HepG2 (cell line): ENCODE data around the gene RLF. TPM values are rescaled to one million over a fixed set of nuclear protein-coding genes. Genes with fewer than 3 reads are reported as not detected.

Source experiments
- ATF3 ChIP-seq: sonication (generic); formaldehyde crosslinking; IDR thresholded peaks from 2 replicates; pipeline ENCODE4 v1.4.0; 2020; ENCODE audit warnings: missing genetic modification reagents
- CBFB ChIP-seq: sonication (generic); formaldehyde crosslinking; IDR thresholded peaks from 2 replicates; pipeline ENCODE4 v1.4.0; 2020; ENCODE audit warnings: missing genetic modification reagents
- ELF1 ChIP-seq: sonication (generic); formaldehyde crosslinking; IDR thresholded peaks from 2 replicates; pipeline ENCODE4 v1.4.0; 2020; ENCODE audit warnings: missing genetic modification reagents
- ETS1 ChIP-seq: sonication (generic); formaldehyde crosslinking; IDR thresholded peaks from 2 replicates; pipeline ENCODE4 v1.4.0; 2020; ENCODE audit warnings: missing genetic modification reagents
- KDM4B ChIP-seq: sonication (generic); formaldehyde crosslinking; IDR thresholded peaks from 2 replicates; pipeline ENCODE4 v1.4.0; 2020; ENCODE audit warnings: missing genetic modification reagents
- KLF6 ChIP-seq: IDR thresholded peaks from 2 replicates; pipeline ENCODE4 v1.8.0; 2016; ENCODE audit warnings: missing biosample characterization, missing genetic modification reagents
- MAX ChIP-seq: IDR thresholded peaks from 2 replicates; pipeline ENCODE4 v1.6.1; 2012; ENCODE audit warnings: inconsistent platforms
- POLR2A ChIP-seq, 2 experiments: IDR thresholded peaks; 2 replicates each; pipeline ENCODE4 v1.6.1; 2011; ENCODE audit warnings: low read depth in 2 of 2, low read length in 2 of 2, mild to moderate bottlenecking in 1 of 2, moderate library complexity in 1 of 2; ENCODE audit not compliant: insufficient read depth in 1 of 2
- PPARG ChIP-seq: conservative IDR thresholded peaks from 2 replicates; pipeline ENCODE4 v1.6.1; 2016; ENCODE audit warnings: missing biosample characterization, missing genetic modification reagents
- RBM22 ChIP-seq: fragments of 200-400 bp; formaldehyde crosslinking; optimal IDR thresholded peaks from 2 replicates; pipeline ENCODE3; 2017; ENCODE audit warnings: mild to moderate bottlenecking, low read length, moderate library complexity
- REPIN1 ChIP-seq: sonication (generic); formaldehyde crosslinking; IDR thresholded peaks from 2 replicates; pipeline ENCODE4 v1.8.0; 2022; ENCODE audit warnings: missing genetic modification reagents, low read depth, mild to moderate bottlenecking, borderline replicate concordance
- RFX1 ChIP-seq: fragments of 450-650 bp; IDR thresholded peaks from 2 replicates; pipeline ENCODE4 v1.6.1; 2017
- SP140L ChIP-seq: sonication (generic); formaldehyde crosslinking; IDR thresholded peaks from 2 replicates; pipeline ENCODE4 v1.4.0; 2020; ENCODE audit warnings: missing genetic modification reagents, borderline replicate concordance
- STAT5B ChIP-seq: sonication (generic); formaldehyde crosslinking; IDR thresholded peaks from 2 replicates; pipeline ENCODE4 v1.4.0; 2020; ENCODE audit warnings: missing genetic modification reagents
- THRA ChIP-seq: sonication (generic); formaldehyde crosslinking; IDR thresholded peaks from 2 replicates; pipeline ENCODE4 v1.4.0; 2020; ENCODE audit warnings: missing genetic modification reagents, borderline replicate concordance
- WIZ ChIP-seq: sonication (generic); formaldehyde crosslinking; IDR thresholded peaks from 2 replicates; pipeline ENCODE4 v1.5.1; 2020; ENCODE audit warnings: mild to moderate bottlenecking, missing genetic modification reagents
- ZBTB1 ChIP-seq: sonication (generic); formaldehyde crosslinking; IDR thresholded peaks from 2 replicates; pipeline ENCODE4 v1.4.0; 2020; ENCODE audit warnings: missing genetic modification reagents, borderline replicate concordance
- ZKSCAN8 ChIP-seq: IDR thresholded peaks from 2 replicates; pipeline ENCODE4 v1.6.1; 2016; ENCODE audit warnings: borderline replicate concordance, missing genetic modification reagents, missing compliant biosample characterization
- ZNF460 ChIP-seq: sonication (generic); formaldehyde crosslinking; IDR thresholded peaks from 2 replicates; pipeline ENCODE4 v1.5.1; 2020; ENCODE audit warnings: missing genetic modification reagents, mild to moderate bottlenecking, borderline replicate concordance
- ZNF546 ChIP-seq: sonication (generic); formaldehyde crosslinking; conservative IDR thresholded peaks from 2 replicates; pipeline ENCODE4 v1.8.1; 2023; ENCODE audit warnings: mild to moderate bottlenecking, missing genetic modification reagents
- ZNF569 ChIP-seq: sonication (generic); formaldehyde crosslinking; IDR thresholded peaks from 2 replicates; pipeline ENCODE4 v1.5.0; 2020; ENCODE audit warnings: mild to moderate bottlenecking, missing genetic modification reagents, moderate library complexity, borderline replicate concordance
- ZNF7 ChIP-seq: IDR thresholded peaks from 2 replicates; pipeline ENCODE4 v1.6.1; 2016; ENCODE audit warnings: missing biosample characterization, missing genetic modification reagents
- ZNF770 ChIP-seq: sonication (generic); formaldehyde crosslinking; IDR thresholded peaks from 2 replicates; pipeline ENCODE4 v1.5.0; 2020; ENCODE audit warnings: mild to moderate bottlenecking, missing genetic modification reagents
- ZNF800 ChIP-seq: sonication (generic); formaldehyde crosslinking; IDR thresholded peaks from 2 replicates; pipeline ENCODE4 v1.4.0; 2020; ENCODE audit warnings: missing genetic modification reagents
- polyA plus RNA-seq, 8 experiments: library from polyadenylated mRNA; depleted of rRNA in 3 of 8; stranded (reverse) in 7 of 8; unstranded in 1 of 8; fragments of >200 nt; fragmentation: Illumina TruSeq in 4 of 8; extraction: Trizol in 4 of 8; gene quantifications; 2 replicates each; pipeline versions ENCODE4 v1.2.1 to v1.2.3, GENCODE V29; 2011 to 2016; ENCODE audit warnings: low read depth in 4 of 8, missing spikeins in 1 of 8, mixed read lengths in 1 of 8; ENCODE audit not compliant: insufficient read depth in 1 of 8
- total RNA-seq, 5 experiments: library from RNA; depleted of rRNA; stranded (reverse); fragments of >200 nt; fragmentation: Illumina TruSeq; extraction: Trizol; gene quantifications; 2 replicates each; pipeline ENCODE4 v1.2.3, GENCODE V29; 2016; ENCODE audit warnings: low read depth in 1 of 5

RLF gene
- total and polyA plus RNA-seq, 2 of the 13 experiments (the other 11 are each of a cell fraction or from before 2014, with no cell fraction given): 9.0 to 15.7 TPM

GRCh38 chr1:40257688-40258444, 96.7 kb downstream of the RLF start, which contains the start of gene ZMPSTE24 (continued):
- TF ChIP-seq THRA (CRISPR knock-in tag): peak; percentile 61
- TF ChIP-seq PPARG (CRISPR knock-in tag): 0 out of 2 replicates have a peak, but pooled peaks have one; percentile 40
- TF ChIP-seq KLF6 (CRISPR knock-in tag): peak; percentile 49
- no peak for TF ChIP-seq ZNF569 (CRISPR knock-in tag)
- TF ChIP-seq ZNF460 (CRISPR knock-in tag): peak; percentile 42; the same call in 1 of the 2 replicates
- TF ChIP-seq POLR2A (IDR thresholded peaks at IDR 0.05; ENCODE audit: insufficient read depth in 1 of 2, low read depth in 2 of 2, low read length in 2 of 2): peak; percentile 74 to 81
- peak; percentile 86 for TF ChIP-seq CBFB
- TF ChIP-seq ELF1 (CRISPR knock-in tag): peak; percentile 90
- peak; percentile 95 for TF ChIP-seq MAX
- TF ChIP-seq ZBTB1: no peak
- no peak for TF ChIP-seq STAT5B (CRISPR knock-in tag)
- no peak for TF ChIP-seq RBM22
- TF ChIP-seq ZNF800 (CRISPR knock-in tag): no peak
- TF ChIP-seq ATF3: no peak; the same call in none of the 2 replicates
- peak; percentile 95 for TF ChIP-seq REPIN1 (CRISPR knock-in tag)
- peak; percentile 85; the same call in 1 of the 2 replicates for TF ChIP-seq ZKSCAN8 (CRISPR knock-in tag)
- peak; percentile 66; the same call in 1 of the 2 replicates for TF ChIP-seq SP140L
- no peak for TF ChIP-seq ETS1 (CRISPR knock-in tag)
- TF ChIP-seq ZNF7 (CRISPR knock-in tag): no peak
- peak; percentile 18; the same call in 1 of the 2 replicates for TF ChIP-seq WIZ (CRISPR knock-in tag)
- TF ChIP-seq KDM4B (CRISPR knock-in tag): no peak
- TF ChIP-seq RFX1: peak; percentile 49
- TF ChIP-seq ZNF770 (CRISPR knock-in tag): peak; percentile 68; the same call in 1 of the 2 replicates
- TF ChIP-seq ZNF546 (CRISPR knock-in tag): peak; percentile 61; the same call in 1 of the 2 replicates
